Measurements from ENCODE around the gene PAIP1.

DNA sequence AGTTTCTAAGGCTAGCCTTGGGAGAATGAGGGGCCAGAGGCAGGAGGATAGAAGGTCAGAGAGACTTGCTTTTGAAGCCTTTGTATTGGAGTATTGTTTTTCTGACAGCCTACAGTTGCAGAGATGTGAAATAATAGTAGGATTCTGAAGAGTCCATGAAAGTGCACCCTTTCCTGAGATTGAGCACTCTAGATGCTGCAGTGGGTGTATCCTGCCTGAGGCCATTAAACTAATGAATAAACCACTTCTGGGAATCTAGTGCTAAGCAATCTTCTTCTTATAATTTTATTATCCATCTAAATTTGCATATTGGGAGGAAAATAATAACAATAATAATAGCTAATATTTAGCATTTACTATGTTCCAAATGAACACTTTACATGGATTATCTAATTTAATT, 26.8 kb upstream of the PAIP1 start:
- TF ChIP-seq CTCF (IDR thresholded peaks at IDR 0.05) (no peak), POLR2A (IDR thresholded peaks at IDR 0.05) (no peak)

Data from right lobe of liver (tissue), 4 donors.